Activated T-helper 1 cell treated with Interleukin-2 at 50 U/mL for 16 hours (primary cell): ENCODE results near the gene PSAT1.
A peak's percentile ranks its signal among the peaks of the same experiment; 100 is the strongest.
"Not testable (repeated sequence)": the region's sequence is repeated elsewhere in the genome, so short reads cannot be mapped to it uniquely, and the experiment has no call there.

Experiments
- DNase-seq: peaks from one replicate; pipeline ENCODE4 v3.0.0-alpha.2; 2020; ENCODE audit warnings: low read depth

The PSAT1 gene

DNA sequence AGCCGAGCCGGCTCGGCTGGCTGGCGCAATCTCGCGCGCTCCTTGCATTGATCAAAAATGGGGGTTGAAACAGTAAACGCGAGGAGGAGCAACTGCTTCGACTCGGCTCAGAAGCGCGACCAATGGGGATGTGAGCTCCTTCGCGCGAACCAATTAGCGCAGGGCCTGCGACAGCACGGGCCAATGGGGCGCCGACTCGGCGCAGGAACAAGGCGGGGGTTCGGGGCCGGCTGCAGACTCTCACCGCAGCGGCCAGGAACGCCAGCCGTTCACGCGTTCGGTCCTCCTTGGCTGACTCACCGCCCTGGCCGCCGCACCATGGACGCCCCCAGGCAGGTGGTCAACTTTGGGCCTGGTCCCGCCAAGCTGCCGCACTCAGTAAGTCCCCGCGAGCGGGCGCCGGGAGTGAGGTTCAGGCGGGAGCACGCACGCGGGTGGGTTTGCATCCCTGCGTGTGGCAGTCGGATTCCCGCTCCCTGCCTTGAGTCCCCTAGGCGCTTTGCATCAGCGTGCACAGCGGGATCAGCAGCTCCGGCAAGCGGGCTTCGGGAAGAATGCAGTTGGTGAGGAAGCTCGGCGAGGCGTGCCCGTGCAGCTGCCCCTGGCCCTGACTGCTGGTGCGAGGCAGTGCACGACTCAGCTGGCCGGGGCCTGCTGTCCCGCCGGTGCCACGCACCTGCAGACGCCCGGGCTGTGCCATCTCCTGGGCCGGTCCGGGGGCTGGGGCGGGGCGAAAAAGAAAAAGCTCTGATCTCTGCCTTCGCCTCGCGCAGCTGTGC lies at the start of gene PSAT1:
Gene PSAT1, plus strand, starts transcription at position 233 of the 779 bp plus-strand sequence. Its CDS starts 86 bp downstream, at position 319.
- DNase-seq, result peak; percentile 79

DNA sequence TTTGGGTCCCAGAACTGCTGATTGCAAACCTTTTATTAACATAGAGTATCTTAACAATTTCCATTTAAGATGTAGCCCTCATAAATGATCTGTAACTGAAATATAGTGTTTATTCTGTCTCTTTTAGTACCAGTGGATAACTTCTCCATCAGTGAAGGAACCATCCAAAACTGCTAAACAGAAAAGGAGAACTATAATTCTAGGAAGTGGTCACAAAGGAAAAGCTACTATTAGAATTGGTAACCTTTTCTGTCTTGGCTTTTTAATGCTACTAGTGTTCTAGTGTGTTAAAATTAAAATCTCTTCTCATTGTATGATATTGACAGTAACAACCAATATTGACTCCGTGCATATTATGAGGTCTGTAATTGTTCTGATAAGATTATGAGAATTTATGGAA lies 48.3 kb upstream of the PSAT1 start:
- DNase-seq, result no peak

DNA sequence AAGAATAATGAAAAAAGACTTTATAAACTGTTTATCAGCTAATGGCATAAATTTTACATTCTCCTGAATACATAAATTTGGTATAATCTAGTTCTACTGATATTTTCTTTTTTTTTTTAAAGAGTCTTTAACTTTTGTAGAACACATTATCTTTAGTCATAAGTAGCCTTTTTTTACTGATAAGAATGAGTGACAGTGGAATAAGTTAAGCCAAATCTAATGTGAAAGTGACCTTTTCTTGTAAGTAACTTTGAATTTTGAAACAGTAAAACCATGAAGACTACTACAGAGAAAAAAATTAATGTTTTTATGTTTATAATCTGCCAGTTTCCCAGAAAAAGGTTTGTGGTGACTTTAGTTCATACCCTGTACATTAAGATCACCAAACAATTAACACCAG lies 47.4 kb upstream of the PSAT1 start:
- no peak for DNase-seq

DNA sequence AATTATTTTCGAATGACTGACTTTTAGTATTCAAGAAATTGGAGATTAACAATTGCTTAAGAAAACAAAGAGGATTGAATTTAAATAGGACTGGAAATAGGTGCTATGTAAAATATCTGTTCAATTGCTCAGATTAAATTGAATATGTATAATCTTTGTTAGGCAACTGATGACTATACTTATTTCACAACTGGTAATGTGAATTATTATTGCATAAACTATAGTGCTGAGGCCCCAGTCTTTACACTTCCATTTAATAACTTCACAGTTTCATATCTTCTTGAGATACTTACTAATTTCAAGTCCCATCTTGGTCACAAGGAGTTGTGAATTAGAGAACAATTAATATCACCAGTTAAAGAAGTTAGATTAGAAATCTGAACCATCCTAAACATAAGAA lies 44.3 kb upstream of the PSAT1 start:
- DNase-seq, result no peak

GRCh38 chr9:78253285-78253684 lies 43.6 kb upstream of the PSAT1 start:
- DNase-seq, result no peak

DNA sequence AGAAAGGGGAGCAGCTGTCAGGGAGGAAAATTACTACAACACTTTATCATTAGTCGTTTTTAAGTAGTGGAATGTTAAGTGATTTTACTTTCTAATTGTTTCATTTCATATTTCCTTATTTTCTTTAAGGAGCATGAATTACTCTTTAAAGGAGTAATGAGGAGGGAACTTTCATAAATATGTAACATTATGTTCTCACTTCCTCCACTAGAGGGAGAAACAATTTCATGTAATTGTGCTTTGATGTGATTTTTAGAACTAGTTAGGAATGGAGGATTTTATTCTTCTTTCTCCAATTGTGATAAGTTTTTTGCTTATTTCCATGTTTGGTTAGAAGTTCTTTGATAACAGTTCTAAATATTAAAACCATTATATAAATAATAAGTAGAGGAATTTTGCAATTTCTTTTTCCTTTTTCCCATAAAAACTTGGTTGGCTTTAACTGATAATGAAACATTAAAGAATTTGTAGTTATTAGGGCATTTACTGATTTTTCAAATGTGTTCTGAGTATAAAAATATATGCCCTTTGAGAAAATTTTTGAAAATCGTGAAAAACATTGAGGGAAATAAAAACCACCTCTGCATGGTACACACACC lies 35.4 kb upstream of the PSAT1 start:
- no peak for DNase-seq

DNA sequence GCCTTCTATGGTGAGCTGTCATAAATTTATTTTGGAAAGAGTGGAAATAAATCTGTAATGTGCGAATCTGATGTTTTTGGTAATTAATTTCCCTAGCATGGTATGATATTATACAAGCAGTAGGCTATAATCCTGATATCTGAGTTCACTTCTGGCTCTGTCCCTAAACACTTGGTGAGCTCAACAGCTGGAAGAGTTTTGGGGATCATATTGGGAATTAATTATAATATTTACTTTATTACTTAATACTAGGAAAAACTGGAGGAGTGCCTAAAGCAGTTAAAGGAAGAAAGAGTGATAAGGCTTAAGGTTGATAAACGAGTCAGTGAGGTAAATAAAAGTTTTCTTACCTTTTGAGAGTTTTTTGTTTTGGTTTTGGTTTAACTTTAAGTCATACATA lies 34.3 kb upstream of the PSAT1 start:
- DNase-seq, result no peak

GRCh38 chr9:78267889-78268288 lies 29.0 kb upstream of the PSAT1 start:
- no peak for DNase-seq

DNA sequence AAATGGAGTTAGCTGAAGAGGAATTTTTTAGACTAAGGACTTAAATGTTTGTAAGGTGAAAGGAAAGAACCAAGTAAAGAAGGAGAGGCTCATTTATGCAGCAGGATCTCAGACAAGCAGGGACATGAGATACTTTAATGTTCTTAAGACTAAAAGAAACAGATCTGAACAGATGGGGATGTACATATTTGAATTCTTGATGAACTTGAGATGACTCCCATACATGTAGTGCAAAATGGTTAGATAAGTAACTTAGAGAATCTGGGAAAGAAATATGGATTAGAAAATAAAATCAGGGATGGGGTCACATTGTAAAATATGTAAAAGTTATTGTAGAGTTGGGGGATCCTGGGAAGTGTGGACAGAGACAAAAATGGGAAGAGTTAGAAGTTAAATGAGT lies 27.1 kb upstream of the PSAT1 start:
- no peak for DNase-seq

DNA sequence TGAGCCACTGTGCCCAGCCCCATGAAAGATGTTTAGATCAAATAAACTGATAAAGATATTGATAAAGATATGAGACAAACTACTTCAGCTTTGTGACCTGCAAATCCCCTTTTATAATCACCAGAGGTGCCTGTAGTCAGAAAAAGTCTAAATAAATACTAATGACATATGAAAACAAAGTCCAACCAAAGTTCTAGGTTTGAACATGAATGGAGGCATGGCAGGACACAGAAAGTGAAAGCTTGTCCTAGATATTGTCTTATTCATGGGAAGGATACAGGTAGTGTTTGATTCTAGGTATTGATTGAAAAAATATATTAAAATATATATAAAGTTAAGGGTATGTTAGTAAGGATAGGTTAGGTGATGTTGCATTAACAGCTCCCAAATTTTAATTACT lies 24.6 kb upstream of the PSAT1 start:
- no peak for DNase-seq

- DNase-seq, result no peak
Observed at GRCh38 chr9:78273761-78274160, 23.2 kb upstream of the PSAT1 start.

DNA sequence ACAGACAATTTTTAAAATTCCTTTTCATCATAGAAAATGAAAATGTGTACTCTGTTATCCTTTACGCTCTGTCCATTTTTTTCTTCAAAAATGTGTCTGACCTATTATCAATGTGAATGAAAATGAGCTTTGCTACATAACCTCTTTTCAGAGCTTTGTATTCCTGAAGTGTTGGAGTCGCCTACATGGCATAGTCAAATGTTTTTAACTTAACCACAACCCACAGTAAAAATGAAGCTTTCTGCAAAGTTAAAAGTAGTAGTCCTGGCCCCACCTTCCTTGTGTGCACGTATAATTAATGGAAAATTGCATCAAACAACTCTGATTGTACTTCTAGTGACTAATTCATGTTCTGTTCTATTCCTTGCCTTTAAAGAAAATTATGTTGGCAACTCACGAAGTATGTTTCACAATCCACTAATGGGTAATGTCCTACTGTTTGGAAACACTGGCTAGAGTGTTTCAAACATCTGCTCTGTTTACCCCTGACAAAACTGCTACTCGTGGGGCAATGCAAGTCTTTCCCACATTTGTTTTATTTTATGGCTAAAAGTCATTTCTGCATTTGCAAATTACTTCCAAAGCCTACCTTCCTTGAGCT lies 18.6 kb upstream of the PSAT1 start:
- DNase-seq, result no peak

DNA sequence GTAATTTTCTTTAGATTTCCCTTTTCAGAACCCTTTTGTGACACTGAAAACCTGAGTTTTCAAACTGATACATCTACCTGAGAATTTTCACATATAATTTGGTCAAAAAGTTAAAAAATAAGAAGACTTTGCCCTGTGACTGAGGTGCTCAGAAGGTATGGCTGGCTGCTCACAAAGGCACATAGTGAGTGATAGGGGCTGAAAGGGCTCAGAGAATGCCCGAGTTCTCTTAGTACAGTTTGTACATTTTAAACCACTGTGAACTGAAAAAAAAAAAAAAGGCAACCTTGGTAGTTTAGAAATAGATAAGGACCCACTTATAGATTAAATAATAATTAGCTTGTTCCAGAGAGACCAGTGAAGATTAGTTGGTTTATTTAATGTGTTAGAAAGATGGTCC lies 18.1 kb upstream of the PSAT1 start:
- DNase-seq, result no peak

DNA sequence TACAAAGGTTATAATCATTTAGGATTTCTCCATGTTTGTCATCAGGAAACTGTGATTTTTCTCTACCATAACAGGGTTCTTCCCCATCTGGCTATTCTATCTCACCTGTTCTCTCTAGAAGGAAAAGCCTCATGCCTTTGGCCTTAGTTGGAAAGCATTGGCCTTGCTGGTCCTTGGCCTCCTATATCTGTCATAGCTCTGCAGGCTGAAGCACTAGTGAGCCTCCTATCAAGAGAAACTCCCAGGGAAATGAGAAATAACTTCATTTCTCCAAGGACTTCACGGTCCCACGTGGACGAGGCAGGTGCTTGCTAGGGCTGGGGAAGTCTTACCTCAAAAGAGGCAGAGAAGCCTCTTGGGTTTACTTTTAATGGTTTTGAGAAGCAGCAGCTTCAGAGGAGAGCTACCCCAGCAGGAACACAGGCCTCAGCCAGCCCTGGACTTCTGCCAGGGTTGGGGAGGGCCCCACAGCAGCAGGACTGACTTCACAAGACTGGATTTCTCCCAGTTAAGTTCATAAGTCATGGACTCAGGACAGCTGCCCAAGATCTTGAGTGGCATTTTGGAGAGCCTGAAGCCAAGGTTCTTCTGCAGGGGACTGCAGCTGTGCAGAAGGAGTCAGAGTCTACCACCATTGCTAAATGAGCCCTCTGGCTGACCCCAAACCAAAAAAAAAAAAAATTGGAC lies 15.8 kb upstream of the PSAT1 start:
- DNase-seq, result no peak

DNA sequence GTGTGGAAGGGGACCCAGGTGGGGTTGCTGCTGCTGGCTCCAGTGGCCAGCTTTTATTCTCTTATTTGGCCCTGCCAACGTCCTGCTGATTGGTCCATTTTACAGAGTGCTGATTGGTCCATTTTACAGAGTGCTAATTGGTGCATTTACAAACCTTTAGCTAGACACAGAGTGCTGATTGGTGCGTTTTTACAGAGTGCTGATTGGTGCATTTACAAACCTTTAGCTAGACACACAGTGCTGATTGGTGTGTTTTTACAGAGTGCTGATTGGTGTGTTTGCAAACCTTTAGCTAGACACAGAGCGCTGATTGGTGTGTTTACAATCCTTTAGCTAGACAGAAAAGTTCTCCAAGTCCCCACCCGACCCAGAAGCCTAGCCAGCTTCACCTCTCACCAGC lies 12.7 kb upstream of the PSAT1 start:
- DNase-seq, result not testable (repeated sequence)

DNA sequence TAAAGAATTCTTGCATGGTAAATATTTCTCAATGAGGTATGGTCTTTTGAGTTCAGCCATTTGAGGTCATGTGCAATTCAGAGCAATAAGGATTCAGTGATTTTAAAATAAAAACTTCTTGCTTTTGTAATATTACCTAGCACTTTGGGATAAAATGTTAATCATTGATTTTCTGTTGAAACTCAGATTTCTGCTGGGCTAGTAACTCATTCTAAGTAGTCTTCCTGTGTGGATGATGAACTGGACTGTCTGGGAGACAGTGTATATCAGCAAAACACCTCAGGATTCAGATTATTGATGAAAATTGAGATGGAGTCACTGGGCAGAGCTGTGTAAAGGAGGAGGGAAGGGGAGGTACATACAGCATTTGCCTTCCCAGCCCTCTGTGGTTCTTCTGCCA lies 10.8 kb upstream of the PSAT1 start:
- DNase-seq, result no peak

DNA sequence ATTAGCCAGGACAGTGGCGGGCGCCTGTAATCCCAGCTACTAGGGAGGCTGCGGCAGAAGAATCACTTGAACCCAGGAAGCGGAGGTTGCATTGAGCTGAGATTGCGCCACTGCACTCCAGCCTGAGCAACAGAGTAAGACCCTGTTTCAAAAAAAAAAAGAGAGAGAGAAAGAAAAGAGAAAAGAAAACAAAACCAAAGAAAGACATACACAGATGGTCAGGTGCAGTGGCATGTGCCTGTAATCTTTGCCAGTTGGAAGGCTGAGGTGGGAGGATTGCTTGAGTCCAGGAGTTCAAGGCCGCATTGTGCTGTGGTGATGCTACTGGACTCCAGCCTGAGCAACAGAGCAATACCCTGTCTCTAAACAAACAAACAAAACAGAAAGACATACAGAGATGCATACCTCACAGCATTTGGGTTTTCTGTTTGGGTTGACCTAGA lies 10.0 kb upstream of the PSAT1 start:
- DNase-seq, result no peak

GRCh38 chr9:78288214-78288892 lies 8.6 kb upstream of the PSAT1 start:
- DNase-seq, result no peak

DNA sequence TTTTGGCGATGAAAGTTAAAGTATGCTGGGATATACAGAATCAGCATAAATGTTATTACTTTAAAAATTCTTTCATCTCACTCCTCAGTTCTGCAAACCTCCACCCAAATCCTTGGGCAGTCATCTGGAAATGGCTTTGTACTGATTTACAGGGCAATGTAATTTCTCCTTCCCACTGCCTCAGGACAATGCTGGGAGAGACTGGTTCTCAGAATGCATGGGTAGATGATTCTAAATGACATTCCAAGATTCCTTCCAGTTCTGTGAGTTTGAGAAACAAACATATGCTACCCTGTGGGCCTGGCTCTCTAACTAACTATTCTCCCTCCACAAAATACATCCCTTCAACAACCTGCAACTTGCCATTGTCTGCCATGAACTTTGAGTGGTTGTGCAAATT lies 7.5 kb upstream of the PSAT1 start:
- DNase-seq, result no peak

- DNase-seq, result no peak
Observed at GRCh38 chr9:78291240-78291925, 5.5 kb upstream of the PSAT1 start.

- DNase-seq, result no peak
Observed at GRCh38 chr9:78292026-78292425, 4.9 kb upstream of the PSAT1 start.
